Measurements from ENCODE around the gene SLC51A.

- TF ChIP-seq CTCF (IDR thresholded peaks at IDR 0.05; ENCODE audit: control extremely low read depth in 1 of 3, insufficient read depth in 1 of 3, low read depth in 1 of 3, low read length in 3 of 3) (no peak), ATF2 (IDR thresholded peaks at IDR 0.05; ENCODE audit: low read length) (no peak), RFX5 (IDR thresholded peaks at IDR 0.05; ENCODE audit: borderline replicate concordance, low read depth, low read length) (no peak), POLR2A (IDR thresholded peaks at IDR 0.05; ENCODE audit: control extremely low read depth in 1 of 2, low read depth in 2 of 2, low read length in 2 of 2) (no peak), TAF1 (IDR thresholded peaks at IDR 0.05; ENCODE audit: low read depth, low read length) (no peak), ASH2L (IDR thresholded peaks at IDR 0.05; ENCODE audit: low read length) (no peak), ATF3 (IDR thresholded peaks at IDR 0.05; ENCODE audit: insufficient read depth, low read depth, low read length) (no peak), ZNF274 (IDR thresholded peaks at IDR 0.05; ENCODE audit: borderline replicate concordance, extremely low read depth, low read length) (no peak), RXRA (IDR thresholded peaks at IDR 0.05; ENCODE audit: insufficient read depth, low read depth, low read length) (no peak)
These were observed 47.4 kb upstream of the SLC51A start for GRCh38 chr3:196168808-196169391.
